HCT116 (cell line): ENCODE measurements around the gene CES1.
"Not testable (repeated sequence)": the region's sequence is repeated elsewhere in the genome, so short reads cannot be mapped to it uniquely, and the experiment has no call there.

Experiments
- EZH2 ChIP-seq: fragments of 200-600 bp; sonication (generic); IDR thresholded peaks from 2 replicates; pipeline ENCODE4 v1.6.1; 2017; ENCODE audit warnings: antibody characterized with exemption, mixed run types
- EZH2phosphoT487 ChIP-seq: fragments of 200-600 bp; IDR thresholded peaks from 2 replicates; pipeline ENCODE4 v1.6.1; 2018; ENCODE audit warnings: antibody characterized with exemption, borderline replicate concordance
- POLR2A ChIP-seq: IDR thresholded peaks from 2 replicates; pipeline ENCODE4 v1.7.0; 2011; ENCODE audit warnings: borderline replicate concordance; ENCODE audit not compliant: insufficient read depth, insufficient read length; ENCODE audit errors: extremely low read depth
- RAD21 ChIP-seq: IDR thresholded peaks from 2 replicates; pipeline ENCODE4 v1.6.1; 2012; ENCODE audit warnings: low read depth, mild to moderate bottlenecking
- SIN3A ChIP-seq: IDR thresholded peaks from 2 replicates; pipeline ENCODE4 v1.6.1; 2012; ENCODE audit warnings: low read depth
- SP1 ChIP-seq: IDR thresholded peaks from 2 replicates; pipeline ENCODE4 v1.6.1; 2012; ENCODE audit warnings: low read depth
- SRF ChIP-seq: IDR thresholded peaks from 2 replicates; pipeline ENCODE4 v1.6.1; 2012; ENCODE audit warnings: low read depth
- TCF7L2 ChIP-seq: IDR thresholded peaks from 2 replicates; pipeline ENCODE4 v1.7.0; 2011; ENCODE audit warnings: borderline replicate concordance, inconsistent platforms; ENCODE audit not compliant: insufficient read depth, insufficient read length; ENCODE audit errors: extremely low read depth
- ZFX ChIP-seq: fragments of 450-650 bp; IDR thresholded peaks from 2 replicates; pipeline ENCODE4 v1.6.1; 2017
- ZNF274 ChIP-seq: fragments of 200-500 bp; sonication (Bioruptor generic); IDR thresholded peaks from 2 replicates; pipeline ENCODE4 v1.6.1; 2014; ENCODE audit warnings: mild to moderate bottlenecking, low read depth, low read length, inconsistent platforms
- TF ChIP-seq, protein P1 (sequence below), 3 experiments: fragments of 200-600 bp in 1 of 3; sonication (generic) in 1 of 3; IDR thresholded peaks in 2 of 3; conservative IDR thresholded peaks in 1 of 3; 2 replicates each; pipeline ENCODE4 v1.5.1; 2012 to 2017; ENCODE audit warnings: low read depth in 2 of 3, low read length in 2 of 3, antibody characterized with exemption in 1 of 3, borderline replicate concordance in 1 of 3, control low read depth in 1 of 3, mild to moderate bottlenecking in 1 of 3, mixed read lengths in 1 of 3, mixed run types in 1 of 3, moderate library complexity in 1 of 3; ENCODE audit not compliant: insufficient read depth in 1 of 3
- TF ChIP-seq, protein P2 (sequence below): IDR thresholded peaks from 2 replicates; pipeline ENCODE4 v1.6.1; 2012; ENCODE audit warnings: low read depth
- TF ChIP-seq, protein P3 (sequence below): IDR thresholded peaks from 2 replicates; pipeline ENCODE4 v1.6.1; 2011; ENCODE audit warnings: mild to moderate bottlenecking, low read length, moderate library complexity; ENCODE audit not compliant: insufficient replicate concordance; ENCODE audit errors: extremely low read depth
- TF ChIP-seq, protein P4 (sequence below): IDR thresholded peaks from 2 replicates; pipeline ENCODE4 v1.6.1; 2012

DNA sequence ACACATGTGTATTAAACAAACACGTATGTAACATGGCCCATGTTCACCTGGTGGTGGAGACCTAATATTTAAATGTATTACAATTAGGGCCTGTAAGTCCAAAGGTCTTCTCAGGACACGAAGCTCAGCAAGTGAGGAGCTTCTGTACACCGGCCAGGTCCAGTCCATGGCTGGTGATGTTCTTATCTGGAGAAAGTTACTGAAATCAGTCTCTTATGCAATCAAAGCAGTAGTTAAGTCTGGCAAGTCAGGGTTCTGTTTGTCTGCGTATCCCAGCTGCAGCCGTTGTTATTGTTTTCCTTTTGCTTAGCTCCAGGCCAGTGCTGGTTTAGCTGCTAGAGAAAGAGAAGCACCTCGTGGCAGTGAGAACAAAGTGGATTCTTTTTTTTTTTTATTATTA lies 41.4 kb downstream of the CES1 start:
- TF ChIP-seq, protein P1, sequence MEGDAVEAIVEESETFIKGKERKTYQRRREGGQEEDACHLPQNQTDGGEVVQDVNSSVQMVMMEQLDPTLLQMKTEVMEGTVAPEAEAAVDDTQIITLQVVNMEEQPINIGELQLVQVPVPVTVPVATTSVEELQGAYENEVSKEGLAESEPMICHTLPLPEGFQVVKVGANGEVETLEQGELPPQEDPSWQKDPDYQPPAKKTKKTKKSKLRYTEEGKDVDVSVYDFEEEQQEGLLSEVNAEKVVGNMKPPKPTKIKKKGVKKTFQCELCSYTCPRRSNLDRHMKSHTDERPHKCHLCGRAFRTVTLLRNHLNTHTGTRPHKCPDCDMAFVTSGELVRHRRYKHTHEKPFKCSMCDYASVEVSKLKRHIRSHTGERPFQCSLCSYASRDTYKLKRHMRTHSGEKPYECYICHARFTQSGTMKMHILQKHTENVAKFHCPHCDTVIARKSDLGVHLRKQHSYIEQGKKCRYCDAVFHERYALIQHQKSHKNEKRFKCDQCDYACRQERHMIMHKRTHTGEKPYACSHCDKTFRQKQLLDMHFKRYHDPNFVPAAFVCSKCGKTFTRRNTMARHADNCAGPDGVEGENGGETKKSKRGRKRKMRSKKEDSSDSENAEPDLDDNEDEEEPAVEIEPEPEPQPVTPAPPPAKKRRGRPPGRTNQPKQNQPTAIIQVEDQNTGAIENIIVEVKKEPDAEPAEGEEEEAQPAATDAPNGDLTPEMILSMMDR (IDR thresholded peaks at IDR 0.05 in 2 of 3, conservative IDR thresholded peaks at IDR 0.05 in 1 of 3; ENCODE audit: borderline replicate concordance in 1 of 3, insufficient read depth in 1 of 3, low read depth in 2 of 3, low read length in 2 of 3) = not testable (repeated sequence)
- TF ChIP-seq EZH2, TCF7L2, EZH2phosphoT487, RAD21, SP1, ZFX, ZNF274, POLR2A, SRF, SIN3A: not testable (repeated sequence)
- TF ChIP-seq, protein P2, sequence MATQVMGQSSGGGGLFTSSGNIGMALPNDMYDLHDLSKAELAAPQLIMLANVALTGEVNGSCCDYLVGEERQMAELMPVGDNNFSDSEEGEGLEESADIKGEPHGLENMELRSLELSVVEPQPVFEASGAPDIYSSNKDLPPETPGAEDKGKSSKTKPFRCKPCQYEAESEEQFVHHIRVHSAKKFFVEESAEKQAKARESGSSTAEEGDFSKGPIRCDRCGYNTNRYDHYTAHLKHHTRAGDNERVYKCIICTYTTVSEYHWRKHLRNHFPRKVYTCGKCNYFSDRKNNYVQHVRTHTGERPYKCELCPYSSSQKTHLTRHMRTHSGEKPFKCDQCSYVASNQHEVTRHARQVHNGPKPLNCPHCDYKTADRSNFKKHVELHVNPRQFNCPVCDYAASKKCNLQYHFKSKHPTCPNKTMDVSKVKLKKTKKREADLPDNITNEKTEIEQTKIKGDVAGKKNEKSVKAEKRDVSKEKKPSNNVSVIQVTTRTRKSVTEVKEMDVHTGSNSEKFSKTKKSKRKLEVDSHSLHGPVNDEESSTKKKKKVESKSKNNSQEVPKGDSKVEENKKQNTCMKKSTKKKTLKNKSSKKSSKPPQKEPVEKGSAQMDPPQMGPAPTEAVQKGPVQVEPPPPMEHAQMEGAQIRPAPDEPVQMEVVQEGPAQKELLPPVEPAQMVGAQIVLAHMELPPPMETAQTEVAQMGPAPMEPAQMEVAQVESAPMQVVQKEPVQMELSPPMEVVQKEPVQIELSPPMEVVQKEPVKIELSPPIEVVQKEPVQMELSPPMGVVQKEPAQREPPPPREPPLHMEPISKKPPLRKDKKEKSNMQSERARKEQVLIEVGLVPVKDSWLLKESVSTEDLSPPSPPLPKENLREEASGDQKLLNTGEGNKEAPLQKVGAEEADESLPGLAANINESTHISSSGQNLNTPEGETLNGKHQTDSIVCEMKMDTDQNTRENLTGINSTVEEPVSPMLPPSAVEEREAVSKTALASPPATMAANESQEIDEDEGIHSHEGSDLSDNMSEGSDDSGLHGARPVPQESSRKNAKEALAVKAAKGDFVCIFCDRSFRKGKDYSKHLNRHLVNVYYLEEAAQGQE = not testable (repeated sequence)
- TF ChIP-seq, protein P3, sequence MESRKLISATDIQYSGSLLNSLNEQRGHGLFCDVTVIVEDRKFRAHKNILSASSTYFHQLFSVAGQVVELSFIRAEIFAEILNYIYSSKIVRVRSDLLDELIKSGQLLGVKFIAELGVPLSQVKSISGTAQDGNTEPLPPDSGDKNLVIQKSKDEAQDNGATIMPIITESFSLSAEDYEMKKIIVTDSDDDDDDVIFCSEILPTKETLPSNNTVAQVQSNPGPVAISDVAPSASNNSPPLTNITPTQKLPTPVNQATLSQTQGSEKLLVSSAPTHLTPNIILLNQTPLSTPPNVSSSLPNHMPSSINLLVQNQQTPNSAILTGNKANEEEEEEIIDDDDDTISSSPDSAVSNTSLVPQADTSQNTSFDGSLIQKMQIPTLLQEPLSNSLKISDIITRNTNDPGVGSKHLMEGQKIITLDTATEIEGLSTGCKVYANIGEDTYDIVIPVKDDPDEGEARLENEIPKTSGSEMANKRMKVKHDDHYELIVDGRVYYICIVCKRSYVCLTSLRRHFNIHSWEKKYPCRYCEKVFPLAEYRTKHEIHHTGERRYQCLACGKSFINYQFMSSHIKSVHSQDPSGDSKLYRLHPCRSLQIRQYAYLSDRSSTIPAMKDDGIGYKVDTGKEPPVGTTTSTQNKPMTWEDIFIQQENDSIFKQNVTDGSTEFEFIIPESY = not testable (repeated sequence)
- TF ChIP-seq, protein P4, sequence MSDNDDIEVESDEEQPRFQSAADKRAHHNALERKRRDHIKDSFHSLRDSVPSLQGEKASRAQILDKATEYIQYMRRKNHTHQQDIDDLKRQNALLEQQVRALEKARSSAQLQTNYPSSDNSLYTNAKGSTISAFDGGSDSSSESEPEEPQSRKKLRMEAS = not testable (repeated sequence)
